GM12878 (cell line): ENCODE results near the gene PHKG2. TPM values are rescaled to one million over a fixed set of nuclear protein-coding genes. Genes with fewer than 3 reads are reported as not detected.

ENCODE experiments used
- ATAC-seq: fragments of 200-7000 bp; cut with Tn5 transposase; 3 replicates; pipeline ENCODE4 v1.9.1; 2020; ENCODE audit warnings: mild to moderate bottlenecking, moderate library complexity
- BruUV-seq: library from RNA; stranded (reverse); fragments of 400-500 nt; replicated peaks from 2 replicates; lab custom pipeline; 2021; lab: Mats Ljungman, UMichigan
- CTCF ChIA-PET: fragments of 300-600 bp; sonication (Branson Sonifier 250); formaldehyde crosslinking; extraction: SDS; loops from one replicate; lab custom pipeline; 2021; ENCODE audit warnings: inconsistent platforms; lab: Yijun Ruan, JAX
- POLR2A ChIA-PET: fragments of 350-600 bp; formaldehyde crosslinking; extraction: SDS; loops from one replicate; lab custom pipeline; 2021; ENCODE audit warnings: inconsistent platforms; lab: Charles Lee
- RAD21 ChIA-PET: fragments of 300-600 bp; sonication (Branson Sonifier 250); formaldehyde crosslinking; loops from one replicate; lab custom pipeline; 2023; ENCODE audit warnings: antibody characterized with exemption; ENCODE audit not compliant: unreplicated experiment; lab: Charles Lee
- SMC1A ChIA-PET: fragments of 300-600 bp; sonication (Branson Sonifier 250); formaldehyde crosslinking; loops from one replicate; lab custom pipeline; 2023; ENCODE audit not compliant: unreplicated experiment, uncharacterized antibody; lab: Charles Lee
- DNase-seq: peaks from one replicate; pipeline ENCODE4 v3.0.0-alpha.2; 2011; ENCODE audit warnings: low read depth, low spot score
- FAIRE-seq: peaks from 3 replicates; lab custom pipeline; 2011; peaks lifted over from hg19 to GRCh38; lab: Jason Lieb, UNC
- H2AFZ ChIP-seq: 2 replicates; pipeline ENCODE4 v1.6.0; 2011; ENCODE audit warnings: low read depth, low read length, control low read depth; ENCODE audit not compliant: control insufficient read depth
- H3K27ac ChIP-seq: 2 replicates; pipeline ENCODE4 v1.5.1; 2011; ENCODE audit warnings: control low read depth; ENCODE audit not compliant: control insufficient read depth, insufficient read depth
- H3K27me3 ChIP-seq, 2 experiments: replicated peaks in 1 of 2; 2 replicates each; pipeline versions ENCODE4 v1.6.0 to v1.6.1; 2011; ENCODE audit warnings: low read length in 1 of 2; ENCODE audit not compliant: control insufficient read depth in 2 of 2, insufficient read depth in 2 of 2
- H3K36me3 ChIP-seq, 2 experiments: 2 replicates each; pipeline ENCODE4 v1.5.1; 2011; ENCODE audit warnings: low read length in 1 of 2; ENCODE audit not compliant: control insufficient read depth in 2 of 2, insufficient read depth in 2 of 2
- H3K4me1 ChIP-seq: 2 replicates; pipeline ENCODE4 v1.6.1; 2011; ENCODE audit warnings: mild to moderate bottlenecking, low read length, moderate library complexity, mixed read lengths; ENCODE audit not compliant: control insufficient read depth, insufficient read depth
- H3K4me2 ChIP-seq: 2 replicates; pipeline ENCODE4 v1.6.0; 2011; ENCODE audit warnings: control low read depth; ENCODE audit not compliant: control insufficient read depth, insufficient read depth
- H3K4me3 ChIP-seq: fragments of 200-600 bp; sonication (generic); 2 replicates; pipeline ENCODE4 v1.5.1; 2016
- H3K79me2 ChIP-seq: 2 replicates; pipeline ENCODE4 v1.6.0; 2011; ENCODE audit warnings: low read length; ENCODE audit not compliant: control insufficient read depth, insufficient read depth
- H3K9ac ChIP-seq: 2 replicates; pipeline ENCODE4 v1.8.0; 2011; ENCODE audit warnings: low read length, control low read depth, mixed read lengths; ENCODE audit not compliant: control insufficient read depth, insufficient read depth
- H3K9me3 ChIP-seq: replicated peaks from 3 replicates; pipeline ENCODE4 v1.5.1; 2011; ENCODE audit warnings: mild to moderate bottlenecking, low read length; ENCODE audit not compliant: control insufficient read depth, insufficient read depth
- H4K20me1 ChIP-seq: 2 replicates; pipeline ENCODE4 v1.6.0; 2011; ENCODE audit not compliant: control insufficient read depth, insufficient read depth
- BCL11A ChIP-seq: IDR thresholded peaks from 2 replicates; pipeline ENCODE4 v1.6.1; 2011; ENCODE audit warnings: low read depth, low read length
- JUNB ChIP-seq: IDR thresholded peaks from 2 replicates; pipeline ENCODE4 v1.6.1; 2016; ENCODE audit warnings: antibody characterized with exemption, mild to moderate bottlenecking
- TCF7 ChIP-seq: IDR thresholded peaks from 2 replicates; pipeline ENCODE4 v1.6.1; 2014; ENCODE audit warnings: antibody characterized with exemption, borderline replicate concordance
- WGBS: methylation state at CpG from one replicate; pipeline ENCODE4 v1.1.6; 2016; ENCODE audit warnings: low lambda C conversion rate; ENCODE audit not compliant: insufficient replicate concordance, insufficient coverage; ENCODE audit errors: missing lambda C conversion rate; 5-methylcytosine and 5-hydroxymethylcytosine counted together
- in situ Hi-C: fragments of 300-500 bp; cut with MboI; formaldehyde crosslinking; loops from 9 replicates; pipeline ENCODE4 v1.14.3; 2018; ENCODE audit warnings: mixed read lengths
- intact Hi-C: fragments of 100-400 bp; cut with micrococcal nuclease; formaldehyde crosslinking; loops from one replicate; pipeline ENCODE4 v1.14.2; 2022; ENCODE audit not compliant: unreplicated experiment
- polyA plus RNA-seq, 11 experiments: library from polyadenylated mRNA; depleted of rRNA in 4 of 11; unstranded in 6 of 11; stranded (reverse) in 5 of 11; fragments of >200 nt; fragmentation: Nextera tagmentation in 4 of 11; fragmentation: Illumina TruSeq in 1 of 11; extraction: Ambion mirVana in 4 of 11; extraction: Trizol in 1 of 11; gene quantifications; 1 replicate in 1 of 11; 2 replicates in 10 of 11; pipeline versions ENCODE4 v1.2.1 to v1.2.3, GENCODE V29; 2011 to 2016; ENCODE audit warnings: inconsistent platforms in 2 of 11, missing spikeins in 2 of 11, low read depth in 1 of 11
- total RNA-seq, 4 experiments: library from RNA; depleted of rRNA in 3 of 4; stranded (reverse); fragments of >200 nt in 3 of 4; fragmentation: Illumina TruSeq in 1 of 4; extraction: Trizol in 1 of 4; gene quantifications; 2 replicates each; pipeline versions ENCODE4 v1.2.1 to v1.2.3, GENCODE V29; 2013 to 2021

Gene PHKG2
- total and polyA plus RNA-seq, 10 of the 15 experiments (the other 5 are each of a cell fraction or from before 2014, with no cell fraction given), result 5.2 to 50.1 (median 37.2) TPM

DNA sequence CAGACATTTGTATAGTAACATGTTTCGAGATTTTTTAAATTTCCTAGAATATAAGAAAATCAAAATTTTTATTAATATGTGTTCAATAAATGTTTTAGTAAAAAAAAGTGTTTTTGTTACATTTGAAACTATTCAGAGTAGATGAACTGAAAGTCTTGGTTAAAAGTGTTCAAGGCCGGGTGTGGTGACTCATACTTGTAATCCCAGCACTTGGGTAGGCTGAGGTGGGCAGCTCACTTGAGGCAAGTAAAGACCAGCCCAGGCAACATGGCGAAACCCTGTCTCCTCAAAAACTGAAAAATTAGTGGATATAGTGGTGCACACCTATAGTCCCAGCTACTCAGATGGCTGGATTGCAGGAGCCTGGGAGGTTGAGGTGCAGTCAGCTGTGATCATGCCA, 16.8 kb upstream of the PHKG2 start:
- no peak for DNase-seq
- peak; percentile 68 for ATAC-seq
- H3K4me3 ChIP-seq, result no peak overlapping the region
- RAD21 ChIA-PET, result no interaction called here
- H3K27ac ChIP-seq, result 0 out of 2 replicates have a peak overlapping the region, but pooled peaks have one; percentile 11
- no peaks in the 10 kb centered on the region for H3K4me1 ChIP-seq
- no peak for TF ChIP-seq BCL11A
- peak; percentile 33; the same call in 1 of the 2 replicates for TF ChIP-seq JUNB
- H3K9ac ChIP-seq, result no peak overlapping the region
- H3K79me2 ChIP-seq, result no peaks in the 10 kb centered on the region
- no TSS peak for BruUV-seq
- H3K36me3 ChIP-seq, result peaks cover 18 to 39% of the 10 kb centered on the region in 2 experiments
- H2AFZ ChIP-seq, result no peak overlapping the region
- no peaks in the 10 kb centered on the region for H3K27me3 ChIP-seq
- 53% methylated on average over 3 of the region's 3 CpGs for WGBS
- H3K4me2 ChIP-seq, result no peak overlapping the region
- CTCF ChIA-PET, result interaction anchor here (0.7 to 1.2 kb wide), 2 partner anchors 10 to 114 kb away, joined by 3 to 6 read pairs; no protein-coding TSS in a partner anchor
- POLR2A ChIA-PET, result interaction anchor here (0.7 to 1.2 kb wide), 2 partner anchors 34 to 170 kb away, joined by 3 read pairs; no protein-coding TSS in a partner anchor
- in situ Hi-C loops, result no loop called here
- intact Hi-C loops, result no loop called here
- no peaks in the 10 kb centered on the region for H4K20me1 ChIP-seq
- FAIRE-seq, result peak; percentile 18
- no peaks in the 10 kb centered on the region for H3K9me3 ChIP-seq
- SMC1A ChIA-PET, result no interaction called here

DNA sequence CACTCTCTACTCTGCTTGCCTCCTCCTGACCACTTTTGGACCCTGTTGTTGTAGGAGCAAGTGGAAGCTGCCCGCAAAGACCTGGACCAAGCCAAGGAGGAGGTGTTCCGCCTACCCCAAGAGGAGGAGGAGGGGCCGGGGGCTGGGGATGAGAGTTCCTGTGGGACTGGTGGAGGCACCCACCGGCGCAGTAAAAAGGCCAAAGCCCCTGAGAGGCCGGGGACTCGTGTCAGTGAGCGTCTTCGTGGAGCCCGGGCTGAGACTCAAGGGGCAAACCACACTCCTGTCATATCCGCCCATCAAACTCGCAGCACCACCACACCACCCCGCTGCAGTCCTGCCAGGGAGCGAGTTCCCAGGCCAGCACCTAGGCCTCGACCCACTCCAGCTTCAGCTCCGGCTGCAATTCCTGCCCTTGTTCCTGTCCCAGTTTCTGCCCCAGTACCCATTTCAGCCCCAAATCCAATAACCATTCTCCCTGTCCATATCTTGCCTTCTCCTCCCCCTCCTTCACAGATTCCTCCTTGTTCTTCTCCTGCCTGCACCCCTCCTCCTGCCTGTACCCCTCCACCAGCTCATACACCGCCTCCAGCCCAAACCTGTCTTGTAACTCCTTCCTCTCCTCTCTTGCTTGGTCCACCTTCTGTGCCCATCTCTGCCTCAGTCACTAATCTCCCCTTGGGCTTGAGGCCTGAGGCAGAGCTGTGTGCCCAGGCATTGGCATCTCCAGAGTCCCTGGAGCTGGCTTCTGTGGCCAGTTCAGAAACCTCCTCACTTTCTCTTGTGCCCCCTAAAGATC, 11.0 kb upstream of the PHKG2 start:
- ChIA-PET SMC1A (interaction anchor here (1.8 kb wide), 1 partner anchor 10 kb away, joined by 4 read pairs; no protein-coding TSS in a partner anchor), CTCF (no interaction called here), POLR2A (interaction anchor here (0.6 kb wide), 1 partner anchor 171 kb away, joined by 3 read pairs; no protein-coding TSS in a partner anchor), RAD21 (no interaction called here)
- Histone ChIP-seq H3K27ac (no peak overlapping the region), H3K4me3 (no peak overlapping the region), H4K20me1 (no peaks in the 10 kb centered on the region), H3K9ac (no peak overlapping the region), H3K4me2 (no peak overlapping the region), H3K36me3 (peaks cover 29 to 46% of the 10 kb centered on the region in 2 experiments), H3K79me2 (no peaks in the 10 kb centered on the region), H3K4me1 (no peaks in the 10 kb centered on the region), H2AFZ (no peak overlapping the region), H3K9me3 (no peaks in the 10 kb centered on the region), H3K27me3 (no peaks in the 10 kb centered on the region)
- BruUV-seq, result no TSS peak
- WGBS, result 99% methylated on average over 13 of the region's 17 CpGs
- TF ChIP-seq TCF7, result no peak
- ATAC-seq, result no peak
- DNase-seq, result no peak
- FAIRE-seq, result no peak
- intact Hi-C loops, result no loop called here
- in situ Hi-C loops, result no loop called here
